ENCODE data around the gene PTPRM. TPM values are rescaled to one million over a fixed set of nuclear protein-coding genes. Genes with fewer than 3 reads are reported as not detected.

PTPRM gene
- total and polyA plus RNA-seq, 2 of the 4 experiments (the other 2 are of a cell fraction): 28.3 to 51.2 TPM

GRCh38 chr18:7754258-7754657 is 187.1 kb downstream of the PTPRM start:
- Histone ChIP-seq H3K4ac (ENCODE audit: low read depth, low read length) (no peak overlapping the region), H4K20me1 (ENCODE audit: insufficient read depth, low read length) (peaks cover 10% of the 10 kb centered on the region), H2AK9ac (replicated peaks; ENCODE audit: low read depth, low read length, poor library complexity) (no peak overlapping the region), H2BK5ac (ENCODE audit: low read depth, low read length, poor library complexity, severe bottlenecking) (no peak overlapping the region), H3K4me1 (ENCODE audit: control insufficient read depth, insufficient read depth, low read length) (peaks cover 8% of the 10 kb centered on the region), H2BK20ac (ENCODE audit: low read depth, low read length) (no peak overlapping the region), H3K27ac (ENCODE audit: insufficient read depth, low read length) (no peak overlapping the region), H3K9me1 (ENCODE audit: insufficient read depth, low read length) (peaks cover 6% of the 10 kb centered on the region; the same call in 1 of the 2 replicates), H4K91ac (ENCODE audit: insufficient read depth, low read depth, low read length) (no peak overlapping the region; the same call in 1 of the 2 replicates), H3K18ac (ENCODE audit: low read depth, low read length) (peak overlapping the region; percentile 13; the same call in 1 of the 2 replicates), H3K9ac (ENCODE audit: low read depth, low read length) (no peak overlapping the region), H3K36me3 (ENCODE audit: control insufficient read depth, insufficient read depth, low read length) (no peaks in the 10 kb centered on the region), H2AFZ (replicated peaks; ENCODE audit: low read length, poor library complexity) (no peak overlapping the region), H4K5ac (ENCODE audit: low read depth, low read length) (no peak overlapping the region), H3K4me2 (ENCODE audit: low read depth, low read length) (peak overlapping the region; percentile 61; the same call in 1 of the 2 replicates), H3K23ac (ENCODE audit: low read depth, low read length) (0 out of 2 replicates have a peak overlapping the region, but pooled peaks have one; percentile 0), H3K14ac (replicated peaks; ENCODE audit: low read depth, low read length) (no peak overlapping the region; the same call in 1 of the 2 replicates), H3K9me3 (ENCODE audit: control insufficient read depth, insufficient read depth, low read length) (no peaks in the 10 kb centered on the region), H2BK15ac (ENCODE audit: low read depth, low read length) (no peak overlapping the region), H2BK120ac (ENCODE audit: low read depth, low read length) (no peak overlapping the region), H3K79me1 (ENCODE audit: low read depth in 1 of 2, low read length in 2 of 2) (peaks cover 5 to 10% of the 10 kb centered on the region in 2 experiments; a peak in 3 of 4 replicates), H3K56ac (ENCODE audit: extremely low read depth, insufficient read depth, low read length) (no peak overlapping the region), H3K27me3 (ENCODE audit: control insufficient read depth, insufficient read depth, low read length) (no peaks in the 10 kb centered on the region), H4K8ac (ENCODE audit: low read depth in 2 of 2, low read length in 2 of 2) (no peak overlapping the region), H3K4me3 (ENCODE audit: insufficient read depth, low read depth, low read length) (no peak overlapping the region), H2AK5ac (ENCODE audit: low read depth, low read length) (no peak overlapping the region)
- dilution Hi-C loops (cut with HindIII; ENCODE audit: low sequenced_read_pairs, unreplicated experiment): no loop called here
- intact Hi-C loops (cut with micrococcal nuclease): no loop called here
- in situ Hi-C loops (cut with MboI; ENCODE audit: low sequenced_read_pairs): no loop called here
- ATAC-seq (ENCODE audit: low read depth) (peak; percentile 60), DNase-seq (peak; percentile 34)
- POLR2A ChIA-PET (ENCODE audit: unreplicated experiment): no interaction called here
- no CpG with 5 or more reads among the region's 1 CpG for WGBS, 2 experiments (ENCODE audit: extremely low coverage in 2 of 2, insufficient read length in 1 of 2)
- BruUV-seq (replicated peaks): no TSS peak
- TF ChIP-seq NFE2L2 (IDR thresholded peaks at IDR 0.05; ENCODE audit: low read depth, low read length): no peak
- TF ChIP-seq RFX5 (IDR thresholded peaks at IDR 0.05; ENCODE audit: low read depth, low read length): no peak
- no peak for TF ChIP-seq FOS (IDR thresholded peaks at IDR 0.05; ENCODE audit: low read depth, low read length)
- CTCF ChIA-PET: no interaction called here
